HG02884 (cell line): ENCODE results near the gene ENTPD7.
"Not testable (repeated sequence)": the region's sequence is repeated elsewhere in the genome, so short reads cannot be mapped to it uniquely, and the experiment has no call there.

ENCODE experiments used
- ATAC-seq: cut with Tn5 transposase; IDR thresholded peaks from one replicate; pipeline ENCODE4 v1.9.1; 2021; ENCODE audit warnings: mild to moderate bottlenecking, moderate library complexity; ENCODE audit not compliant: unreplicated experiment

ENTPD7 gene

DNA sequence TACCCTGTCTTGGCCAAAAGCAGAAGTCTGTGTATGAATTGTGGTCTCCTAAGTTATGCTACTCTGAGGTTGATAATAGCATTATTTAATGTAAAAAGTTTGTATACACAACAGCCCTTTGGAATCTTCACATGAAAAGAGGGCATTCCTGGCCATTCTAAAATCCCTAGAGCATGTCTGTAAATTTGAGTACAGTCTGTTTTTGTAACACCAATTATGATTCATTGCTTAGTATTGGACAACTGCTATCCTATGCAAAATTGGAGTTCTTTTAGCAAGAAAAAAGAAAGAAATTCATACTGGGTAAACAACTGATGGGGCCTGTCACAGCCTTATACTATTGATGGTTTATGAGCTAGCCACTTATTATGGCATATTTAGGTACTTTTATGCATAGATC is 82.9 kb downstream of the ENTPD7 start:
- no peak for ATAC-seq

DNA sequence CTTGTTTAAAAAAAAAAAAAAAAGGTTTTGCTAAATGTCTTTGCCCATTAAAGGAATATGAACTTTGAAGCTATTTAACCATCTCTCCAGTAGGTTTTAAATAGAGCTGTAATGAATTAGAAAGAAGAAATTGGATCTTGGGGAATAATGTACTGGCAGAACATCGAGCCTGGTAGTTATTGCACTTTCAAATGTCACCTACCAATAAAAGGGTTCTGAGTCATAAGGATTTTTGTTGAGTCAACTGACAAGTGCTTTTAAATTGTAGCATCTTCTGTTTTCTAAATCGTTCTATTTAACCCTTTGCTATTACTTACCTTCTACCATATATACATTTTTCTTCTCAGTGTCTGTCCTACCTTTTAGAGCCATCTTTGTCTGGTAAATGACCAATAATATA is 83.4 kb downstream of the ENTPD7 start:
- ATAC-seq: no peak

GRCh38 chr10:99743841-99744240 is 84.5 kb downstream of the ENTPD7 start:
- no peak for ATAC-seq

DNA sequence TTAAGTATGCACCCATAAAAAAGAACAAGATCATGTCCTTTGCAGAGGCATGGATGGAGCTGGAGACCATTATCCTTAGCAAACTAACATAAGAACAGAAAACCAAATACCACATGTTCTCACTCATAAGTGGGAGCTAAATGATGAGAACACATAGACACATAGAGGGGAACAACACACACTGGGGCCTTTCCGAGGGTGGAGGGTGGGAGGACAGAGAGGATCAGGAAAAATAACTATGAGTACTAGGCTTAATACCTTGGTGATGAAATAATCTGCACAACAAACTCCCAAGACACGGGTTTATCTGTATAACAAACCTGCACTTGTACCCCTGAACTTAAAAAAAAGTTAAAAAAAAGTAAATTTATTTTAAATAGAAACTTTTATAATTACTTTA is 86.9 kb downstream of the ENTPD7 start:
- not testable (repeated sequence) for ATAC-seq

DNA sequence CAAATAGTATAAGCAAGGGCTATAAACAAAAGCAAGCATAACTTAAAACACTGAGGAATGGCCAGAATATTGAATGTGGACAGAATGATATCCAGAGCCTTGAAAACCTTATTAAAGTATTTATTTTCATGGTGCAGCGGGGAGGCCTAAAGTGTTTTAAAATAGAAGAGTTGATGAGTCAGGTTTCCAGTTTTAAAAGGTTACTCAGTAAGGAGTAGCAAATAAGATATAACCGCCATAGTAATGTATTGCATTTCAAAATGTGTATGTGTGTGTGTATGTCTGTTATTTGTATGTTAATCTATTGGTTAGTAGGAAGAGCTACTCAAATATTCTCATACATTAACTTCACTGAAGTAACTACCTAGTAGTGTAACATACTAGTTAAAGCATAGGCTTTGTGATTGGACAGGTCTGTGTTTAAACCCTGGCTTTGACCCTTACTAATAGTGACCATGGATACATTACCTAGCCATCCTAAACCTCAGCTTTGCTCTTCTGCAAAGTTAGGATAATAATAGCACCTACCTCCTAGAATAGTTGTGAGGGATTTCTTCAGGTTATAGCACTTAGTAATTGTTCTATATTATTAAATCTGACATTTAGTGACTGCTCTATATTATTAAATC is 89.6 kb downstream of the ENTPD7 start:
- no peak for ATAC-seq

DNA sequence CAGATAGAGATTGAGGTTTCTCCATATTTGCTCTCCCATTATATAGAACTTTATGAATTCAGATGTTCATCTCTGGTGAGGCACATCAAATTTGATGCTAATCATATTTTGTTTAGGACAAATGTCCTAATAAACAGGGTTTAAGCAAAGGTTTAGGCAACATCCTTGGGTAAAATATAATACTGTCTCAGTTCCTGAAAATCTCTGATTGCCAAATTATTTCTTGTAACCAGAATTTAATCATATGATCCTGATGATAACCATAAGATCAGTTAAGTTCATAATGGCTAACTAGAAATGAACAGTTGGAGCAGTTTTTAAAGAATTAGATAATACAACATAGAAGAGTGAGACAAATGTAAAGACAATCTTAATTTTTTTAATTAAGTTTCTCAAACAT is 91.3 kb downstream of the ENTPD7 start:
- ATAC-seq: no peak

DNA sequence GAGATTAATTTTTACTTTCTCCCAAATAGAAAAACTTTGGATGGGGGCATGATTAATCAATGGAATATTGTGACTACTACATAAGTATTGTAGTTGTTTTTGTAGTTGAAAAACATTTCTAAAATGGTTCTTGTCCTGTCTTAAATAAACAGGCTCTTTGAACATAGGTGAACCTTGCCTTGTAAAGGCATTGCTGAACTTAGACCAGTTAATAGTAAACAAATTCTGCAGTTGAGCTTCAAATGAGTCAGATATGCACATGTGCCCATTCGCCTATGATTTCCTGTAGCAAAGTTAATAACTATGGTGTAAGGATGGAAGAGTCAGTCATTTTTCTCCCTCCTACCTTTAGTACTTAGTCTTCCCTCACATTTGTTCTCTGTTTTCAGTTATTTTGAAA is 95.4 kb downstream of the ENTPD7 start:
- no peak for ATAC-seq
